ENCODE data around the gene ATP6V1B1. TPM values are rescaled to one million over a fixed set of nuclear protein-coding genes. Genes with fewer than 3 reads are reported as not detected.

Gene ATP6V1B1
- total RNA-seq, 1 experiment from 2014 or later = 4.0 TPM

GRCh38 chr2:70928366-70928765 is 7.3 kb upstream of the ATP6V1B1 start:
- Histone ChIP-seq H3K36me3 (ENCODE audit: control insufficient read depth, insufficient read depth, low read length) (no peaks in the 10 kb centered on the region), H3K4me1 (no peaks in the 10 kb centered on the region), H3K9me3 (no peaks in the 10 kb centered on the region), H3K27me3 (replicated peaks; ENCODE audit: control insufficient read depth, insufficient read depth, low read length) (no peaks in the 10 kb centered on the region), H3K4me3 (ENCODE audit: low read depth, low read length) (no peak overlapping the region)
- H3K4me3 Mint-ChIP-seq (ENCODE audit: unreplicated experiment) = no peak overlapping the region
- TF ChIP-seq CTCF (IDR thresholded peaks at IDR 0.05; ENCODE audit: insufficient read depth in 1 of 2, low read depth in 1 of 2, low read length in 1 of 2, severe bottlenecking in 1 of 2, unreplicated experiment in 1 of 2) = no peak
- no peaks in the 10 kb centered on the region for H3K4me1 Mint-ChIP-seq (ENCODE audit: low read depth, unreplicated experiment)
- H3K27ac Mint-ChIP-seq (ENCODE audit: unreplicated experiment) = no peak overlapping the region
- H3K36me3 Mint-ChIP-seq (ENCODE audit: insufficient read depth, unreplicated experiment) = no peaks in the 10 kb centered on the region
- no peak for DNase-seq
- ChIA-PET CTCF (no interaction called here), POLR2A (no interaction called here)
- peaks cover 5% of the 10 kb centered on the region for H3K27me3 Mint-ChIP-seq (ENCODE audit: insufficient read depth, unreplicated experiment)
- no TSS peak for BruUV-seq (replicated peaks)
- H3K9me3 Mint-ChIP-seq (ENCODE audit: unreplicated experiment) = no peaks in the 10 kb centered on the region
- intact Hi-C loops (cut with micrococcal nuclease; ENCODE audit: unreplicated experiment) = no loop called here

- Mint-ChIP-seq H3K27ac (ENCODE audit: unreplicated experiment) (no peak overlapping the region), H3K27me3 (ENCODE audit: insufficient read depth, unreplicated experiment) (no peaks in the 10 kb centered on the region), H3K4me1 (ENCODE audit: low read depth, unreplicated experiment) (no peaks in the 10 kb centered on the region), H3K36me3 (ENCODE audit: insufficient read depth, unreplicated experiment) (no peaks in the 10 kb centered on the region), H3K9me3 (ENCODE audit: unreplicated experiment) (no peaks in the 10 kb centered on the region), H3K4me3 (ENCODE audit: unreplicated experiment) (no peak overlapping the region)
- H3K27me3 ChIP-seq (replicated peaks; ENCODE audit: control insufficient read depth, insufficient read depth, low read length) = no peaks in the 10 kb centered on the region
- TF ChIP-seq CTCF (IDR thresholded peaks at IDR 0.05; ENCODE audit: insufficient read depth in 1 of 2, low read depth in 1 of 2, low read length in 1 of 2, severe bottlenecking in 1 of 2, unreplicated experiment in 1 of 2) = no peak
- no peaks in the 10 kb centered on the region for H3K9me3 ChIP-seq
- POLR2A ChIA-PET = no interaction called here
- H3K4me3 ChIP-seq (ENCODE audit: low read depth, low read length) = no peak overlapping the region
- H3K4me1 ChIP-seq = no peaks in the 10 kb centered on the region
- CTCF ChIA-PET = no interaction called here
- no TSS peak for BruUV-seq (replicated peaks)
- intact Hi-C loops (cut with micrococcal nuclease; ENCODE audit: unreplicated experiment) = no loop called here
- no peak for DNase-seq
- no peaks in the 10 kb centered on the region for H3K36me3 ChIP-seq (ENCODE audit: control insufficient read depth, insufficient read depth, low read length)
Measured at GRCh38 chr2:70930371-70931329, 5.0 kb upstream of the ATP6V1B1 start.

GRCh38 chr2:70931376-70932000 is 4.2 kb upstream of the ATP6V1B1 start:
- no peak for DNase-seq
- Histone ChIP-seq H3K4me1 (peaks cover 4% of the 10 kb centered on the region; the same call in 1 of the 2 replicates), H3K36me3 (ENCODE audit: control insufficient read depth, insufficient read depth, low read length) (no peaks in the 10 kb centered on the region), H3K4me3 (ENCODE audit: low read depth, low read length) (no peak overlapping the region), H3K9me3 (no peaks in the 10 kb centered on the region), H3K27me3 (replicated peaks; ENCODE audit: control insufficient read depth, insufficient read depth, low read length) (no peaks in the 10 kb centered on the region)
- Mint-ChIP-seq H3K4me3 (ENCODE audit: unreplicated experiment) (no peak overlapping the region), H3K36me3 (ENCODE audit: insufficient read depth, unreplicated experiment) (no peaks in the 10 kb centered on the region), H3K27me3 (ENCODE audit: insufficient read depth, unreplicated experiment) (no peaks in the 10 kb centered on the region), H3K27ac (ENCODE audit: unreplicated experiment) (no peak overlapping the region), H3K9me3 (ENCODE audit: unreplicated experiment) (no peaks in the 10 kb centered on the region), H3K4me1 (ENCODE audit: low read depth, unreplicated experiment) (peaks cover 4% of the 10 kb centered on the region)
- TF ChIP-seq CTCF (IDR thresholded peaks at IDR 0.05; ENCODE audit: insufficient read depth in 1 of 2, low read depth in 1 of 2, low read length in 1 of 2, severe bottlenecking in 1 of 2, unreplicated experiment in 1 of 2) = no peak
- no TSS peak for BruUV-seq (replicated peaks)
- CTCF ChIA-PET = interaction anchor here (1.7 kb wide), 1 partner anchor 58 kb away, joined by 3 read pairs; no protein-coding TSS in a partner anchor
- intact Hi-C loops (cut with micrococcal nuclease; ENCODE audit: unreplicated experiment) = no loop called here
- POLR2A ChIA-PET = no interaction called here

All from Caco-2 (cell line).